MM.1S (cell line): ENCODE results near the gene GATAD2A.

ENCODE experiments used
- CTCF ChIP-seq: fragments of 300-600 bp; sonication (generic); IDR thresholded peaks from 2 replicates; pipeline ENCODE4 v1.5.1; 2016; ENCODE audit warnings: antibody characterized with exemption, low read length, mixed read lengths
- EZH2 ChIP-seq: fragments of 300-600 bp; sonication (generic); optimal IDR thresholded peaks from 2 replicates; pipeline ENCODE3; 2017; ENCODE audit warnings: low read depth, mild to moderate bottlenecking, antibody characterized with exemption, low read length, mixed read lengths
- EZH2phosphoT487 ChIP-seq: fragments of 300-600 bp; sonication (generic); IDR thresholded peaks from 2 replicates; pipeline ENCODE4 v1.6.1; 2018; ENCODE audit warnings: antibody characterized with exemption, low read length

GRCh38 chr19:19445911-19446361, 40.5 kb downstream of the GATAD2A start:
- TF ChIP-seq CTCF (no peak), EZH2 (no peak), EZH2phosphoT487 (no peak)
